ENCODE data around the gene FLRT1.

The FLRT1 gene

DNA sequence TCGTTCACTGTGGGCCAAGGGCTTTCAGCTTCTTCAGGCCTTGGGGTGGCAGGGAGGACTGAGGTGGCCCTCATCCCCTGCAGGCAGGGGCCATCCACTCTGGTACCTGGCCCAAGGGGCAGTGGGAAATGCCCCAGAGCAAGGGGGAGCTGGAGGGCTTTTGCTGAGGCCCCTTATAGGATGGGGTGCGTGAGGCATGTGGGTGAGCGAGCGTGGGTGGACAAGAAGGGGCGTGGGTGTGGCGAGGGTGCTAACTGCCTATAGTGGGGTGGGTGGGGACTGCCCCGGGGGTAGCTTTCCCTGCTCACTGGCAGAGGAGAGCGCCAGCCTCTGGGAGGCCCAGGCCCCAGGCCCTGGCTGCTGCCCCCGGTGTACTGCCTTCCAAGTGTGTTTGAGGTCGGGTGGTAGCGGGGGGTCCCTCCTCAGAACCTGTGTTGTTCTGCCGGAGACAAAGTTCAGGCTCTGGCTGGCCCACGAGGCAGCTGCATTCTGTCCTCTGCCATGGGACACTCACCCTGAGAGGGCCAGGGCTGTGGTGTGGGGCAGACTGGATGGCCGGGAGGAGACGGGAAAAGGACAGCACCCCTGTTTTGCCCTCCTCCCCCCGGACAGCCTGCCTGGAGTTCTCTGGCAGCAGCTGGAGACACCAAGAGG is 3.4 kb downstream of the FLRT1 start:
- no peak for DNase-seq (ENCODE audit: low read depth)
- no peak overlapping the region for H3K4me3 ChIP-seq (ENCODE audit: low read depth, low read length)
- TF ChIP-seq, protein P1, sequence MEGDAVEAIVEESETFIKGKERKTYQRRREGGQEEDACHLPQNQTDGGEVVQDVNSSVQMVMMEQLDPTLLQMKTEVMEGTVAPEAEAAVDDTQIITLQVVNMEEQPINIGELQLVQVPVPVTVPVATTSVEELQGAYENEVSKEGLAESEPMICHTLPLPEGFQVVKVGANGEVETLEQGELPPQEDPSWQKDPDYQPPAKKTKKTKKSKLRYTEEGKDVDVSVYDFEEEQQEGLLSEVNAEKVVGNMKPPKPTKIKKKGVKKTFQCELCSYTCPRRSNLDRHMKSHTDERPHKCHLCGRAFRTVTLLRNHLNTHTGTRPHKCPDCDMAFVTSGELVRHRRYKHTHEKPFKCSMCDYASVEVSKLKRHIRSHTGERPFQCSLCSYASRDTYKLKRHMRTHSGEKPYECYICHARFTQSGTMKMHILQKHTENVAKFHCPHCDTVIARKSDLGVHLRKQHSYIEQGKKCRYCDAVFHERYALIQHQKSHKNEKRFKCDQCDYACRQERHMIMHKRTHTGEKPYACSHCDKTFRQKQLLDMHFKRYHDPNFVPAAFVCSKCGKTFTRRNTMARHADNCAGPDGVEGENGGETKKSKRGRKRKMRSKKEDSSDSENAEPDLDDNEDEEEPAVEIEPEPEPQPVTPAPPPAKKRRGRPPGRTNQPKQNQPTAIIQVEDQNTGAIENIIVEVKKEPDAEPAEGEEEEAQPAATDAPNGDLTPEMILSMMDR (IDR thresholded peaks at IDR 0.05; ENCODE audit: insufficient read depth, low read depth, low read length, missing control alignments) = no peak

DNA sequence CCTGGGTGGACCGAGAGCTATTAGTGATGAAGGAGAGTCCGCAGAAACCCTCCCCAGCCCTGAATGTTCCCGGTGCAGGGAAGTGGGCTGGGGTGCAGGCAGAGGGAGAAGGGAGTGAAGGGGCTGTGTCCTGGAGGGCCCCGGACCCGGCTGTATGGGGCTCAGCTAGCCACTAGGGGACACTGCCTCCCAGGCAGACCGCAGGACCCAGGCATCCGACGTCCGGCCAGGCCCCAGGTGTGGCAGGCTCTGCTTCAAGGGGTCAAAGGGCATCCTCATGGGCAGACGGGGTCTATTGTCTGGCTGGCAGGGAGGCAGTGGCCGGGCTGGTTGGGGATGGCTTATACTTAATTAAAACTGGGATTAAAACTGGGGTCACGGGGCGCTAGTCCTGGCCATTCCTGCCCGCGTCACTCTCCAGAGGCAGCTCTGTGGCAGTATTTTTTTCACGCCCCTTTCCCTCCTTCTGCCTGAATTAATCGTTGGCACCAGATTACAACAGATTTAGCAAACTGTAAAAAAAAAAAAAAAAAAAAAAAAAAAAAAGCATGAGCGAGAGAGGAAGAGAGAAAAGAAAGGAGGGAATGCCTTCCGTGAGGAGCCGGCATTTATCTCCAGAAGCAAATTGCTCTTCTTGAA is 5.1 kb downstream of the FLRT1 start:
- TF ChIP-seq, protein P1 (IDR thresholded peaks at IDR 0.05; ENCODE audit: insufficient read depth, low read depth, low read length, missing control alignments) = peak; percentile 30
- DNase-seq (ENCODE audit: low read depth) = peak; percentile 19
- H3K4me3 ChIP-seq (ENCODE audit: low read depth, low read length) = no peak overlapping the region

DNA sequence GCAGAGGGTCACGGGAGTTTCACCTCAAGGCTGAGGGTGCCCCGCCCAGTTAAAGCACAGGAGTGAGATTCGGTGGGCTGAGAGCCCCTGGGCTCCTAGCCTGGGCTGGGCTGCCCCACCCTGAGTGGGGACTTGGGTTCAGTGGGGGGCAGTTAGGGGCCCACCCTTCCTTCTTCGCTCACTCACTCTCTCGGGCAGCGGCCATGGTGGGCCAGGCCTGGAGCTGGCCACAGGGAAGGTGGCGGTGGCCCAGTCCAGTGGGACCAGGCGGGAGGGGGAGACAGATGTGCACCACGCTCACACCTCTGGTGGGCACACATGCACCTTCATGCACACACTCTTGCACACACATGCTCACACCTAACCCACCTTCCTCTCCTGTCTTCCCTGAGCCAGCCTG is 6.1 kb downstream of the FLRT1 start:
- TF ChIP-seq, protein P1 (IDR thresholded peaks at IDR 0.05; ENCODE audit: insufficient read depth, low read depth, low read length, missing control alignments) = no peak

DNA sequence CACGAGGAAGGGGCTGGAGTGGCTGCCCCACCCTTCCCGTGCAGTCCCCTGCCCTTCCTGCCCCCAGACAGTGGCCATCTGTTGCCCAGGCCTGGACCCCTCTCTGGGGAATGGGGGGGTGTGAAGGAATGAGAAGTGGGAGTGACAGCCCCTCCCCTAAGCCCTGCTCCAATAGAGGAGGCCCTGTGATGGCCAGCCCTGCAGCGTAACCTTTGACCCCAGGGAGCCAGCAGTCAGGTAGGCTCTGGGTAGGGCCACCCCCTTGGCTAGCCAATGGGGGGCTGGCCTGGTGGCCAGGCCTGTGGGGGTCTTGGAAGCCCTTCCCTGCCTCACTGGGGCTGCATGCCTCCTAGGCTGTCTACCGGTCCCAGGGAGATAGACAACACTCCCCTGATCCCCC is 6.6 kb downstream of the FLRT1 start:
- TF ChIP-seq, protein P1 (IDR thresholded peaks at IDR 0.05; ENCODE audit: insufficient read depth, low read depth, low read length, missing control alignments) = no peak
- no peak overlapping the region for H3K4me3 ChIP-seq (ENCODE audit: low read depth, low read length)
- DNase-seq (ENCODE audit: low read depth) = no peak

More for the DNA sequence above, 6.1 kb downstream of the FLRT1 start:
- DNase-seq (ENCODE audit: low read depth) = no peak
- H3K4me3 ChIP-seq (ENCODE audit: low read depth, low read length) = no peak overlapping the region

DNA sequence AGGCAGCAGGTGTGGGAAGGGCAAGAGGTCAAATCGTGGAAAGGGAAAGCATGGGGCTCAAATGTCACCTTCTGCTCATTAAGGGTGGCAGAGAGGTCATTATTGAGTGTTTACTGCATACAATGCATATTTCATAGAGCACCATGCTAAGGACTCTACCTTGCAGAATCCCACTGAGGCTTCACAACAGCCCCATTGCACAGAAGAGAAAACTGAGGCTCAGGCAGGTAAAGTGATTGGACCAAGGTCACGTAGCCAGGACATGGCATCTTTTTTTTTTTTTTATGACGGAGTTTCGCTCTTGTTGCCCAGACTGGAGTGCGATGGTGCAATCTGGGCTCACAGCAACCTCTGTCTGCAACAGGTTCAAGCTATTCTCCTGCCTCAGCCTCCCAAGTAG is 7.8 kb downstream of the FLRT1 start:
- TF ChIP-seq, protein P1 (IDR thresholded peaks at IDR 0.05; ENCODE audit: insufficient read depth, low read depth, low read length, missing control alignments) = no peak
- DNase-seq (ENCODE audit: low read depth) = no peak

GRCh38 chr11:64044730-64045393 is 9.1 kb downstream of the FLRT1 start:
- DNase-seq (ENCODE audit: low read depth) = no peak
- no peak overlapping the region for H3K4me3 ChIP-seq (ENCODE audit: low read depth, low read length)
- TF ChIP-seq, protein P1 (IDR thresholded peaks at IDR 0.05; ENCODE audit: insufficient read depth, low read depth, low read length, missing control alignments) = no peak

More for the DNA sequence above, 7.8 kb downstream of the FLRT1 start:
- no peak overlapping the region for H3K4me3 ChIP-seq (ENCODE audit: low read depth, low read length)

All from GM12865 (cell line).